Lower leg skin (tissue), 4 donors: ENCODE data around the gene ERBB2. TPM values are rescaled to one million over a fixed set of nuclear protein-coding genes. Genes with fewer than 3 reads are reported as not detected.

Experiments
- DNase-seq, 2 donors: peaks; one replicate each; pipeline ENCODE4 v3.0.0-alpha.2; 2019; ENCODE audit warnings: low spot score in 2 of 2
- H3K4me3 ChIP-seq: fragments of 200-600 bp; sonication (generic); 2 replicates; pipeline ENCODE4 v1.5.1; 2017; ENCODE audit warnings: mild to moderate bottlenecking, low read depth; ENCODE audit not compliant: poor library complexity, severe bottlenecking
- POLR2A ChIP-seq, 2 donors: fragments of 450-650 bp; IDR thresholded peaks; one replicate each; pipeline ENCODE4 v1.6.1; 2016 to 2017; ENCODE audit warnings: antibody characterized with exemption in 2 of 2, mild to moderate bottlenecking in 1 of 2, moderate library complexity in 1 of 2
- WGBS, 2 donors: methylation state at CpG; one replicate each; pipeline ENCODE4 v1.1.5; 2018; 5-methylcytosine and 5-hydroxymethylcytosine counted together
- intact Hi-C: fragments of 100-400 bp; cut with DNase I; formaldehyde crosslinking; loops from one replicate; pipeline ENCODE4 v1.15.0; 2023; ENCODE audit warnings: low total_unique reads
- total RNA-seq, 4 donors: library from RNA; depleted of rRNA; stranded (reverse); fragments of >200 nt; gene quantifications; one replicate each; pipeline ENCODE4 v1.1.0, GENCODE V29; 2016
- TF ChIP-seq, protein P1 (sequence below), 3 donors: fragments of 450-650 bp; IDR thresholded peaks; one replicate each; pipeline ENCODE4 v1.5.1; 2016; ENCODE audit warnings: antibody characterized with exemption in 3 of 3, mild to moderate bottlenecking in 3 of 3, moderate library complexity in 2 of 3

Gene ERBB2
- total RNA-seq, 4 donors from 2014 or later = 181 to 244 (median 191) TPM

GRCh38 chr17:39663688-39664580 is 35.9 kb upstream of the ERBB2 start:
- WGBS, 2 donors = 33 to 41% methylated on average over 16 to 17 of the region's 17 CpGs
- TF ChIP-seq, protein P1, sequence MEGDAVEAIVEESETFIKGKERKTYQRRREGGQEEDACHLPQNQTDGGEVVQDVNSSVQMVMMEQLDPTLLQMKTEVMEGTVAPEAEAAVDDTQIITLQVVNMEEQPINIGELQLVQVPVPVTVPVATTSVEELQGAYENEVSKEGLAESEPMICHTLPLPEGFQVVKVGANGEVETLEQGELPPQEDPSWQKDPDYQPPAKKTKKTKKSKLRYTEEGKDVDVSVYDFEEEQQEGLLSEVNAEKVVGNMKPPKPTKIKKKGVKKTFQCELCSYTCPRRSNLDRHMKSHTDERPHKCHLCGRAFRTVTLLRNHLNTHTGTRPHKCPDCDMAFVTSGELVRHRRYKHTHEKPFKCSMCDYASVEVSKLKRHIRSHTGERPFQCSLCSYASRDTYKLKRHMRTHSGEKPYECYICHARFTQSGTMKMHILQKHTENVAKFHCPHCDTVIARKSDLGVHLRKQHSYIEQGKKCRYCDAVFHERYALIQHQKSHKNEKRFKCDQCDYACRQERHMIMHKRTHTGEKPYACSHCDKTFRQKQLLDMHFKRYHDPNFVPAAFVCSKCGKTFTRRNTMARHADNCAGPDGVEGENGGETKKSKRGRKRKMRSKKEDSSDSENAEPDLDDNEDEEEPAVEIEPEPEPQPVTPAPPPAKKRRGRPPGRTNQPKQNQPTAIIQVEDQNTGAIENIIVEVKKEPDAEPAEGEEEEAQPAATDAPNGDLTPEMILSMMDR (IDR thresholded peaks at IDR 0.05) = no peak
- TF ChIP-seq POLR2A (IDR thresholded peaks at IDR 0.05) = no peak
- H3K4me3 ChIP-seq = no peak overlapping the region
- no peak for DNase-seq
- intact Hi-C loops = no loop called here

DNA sequence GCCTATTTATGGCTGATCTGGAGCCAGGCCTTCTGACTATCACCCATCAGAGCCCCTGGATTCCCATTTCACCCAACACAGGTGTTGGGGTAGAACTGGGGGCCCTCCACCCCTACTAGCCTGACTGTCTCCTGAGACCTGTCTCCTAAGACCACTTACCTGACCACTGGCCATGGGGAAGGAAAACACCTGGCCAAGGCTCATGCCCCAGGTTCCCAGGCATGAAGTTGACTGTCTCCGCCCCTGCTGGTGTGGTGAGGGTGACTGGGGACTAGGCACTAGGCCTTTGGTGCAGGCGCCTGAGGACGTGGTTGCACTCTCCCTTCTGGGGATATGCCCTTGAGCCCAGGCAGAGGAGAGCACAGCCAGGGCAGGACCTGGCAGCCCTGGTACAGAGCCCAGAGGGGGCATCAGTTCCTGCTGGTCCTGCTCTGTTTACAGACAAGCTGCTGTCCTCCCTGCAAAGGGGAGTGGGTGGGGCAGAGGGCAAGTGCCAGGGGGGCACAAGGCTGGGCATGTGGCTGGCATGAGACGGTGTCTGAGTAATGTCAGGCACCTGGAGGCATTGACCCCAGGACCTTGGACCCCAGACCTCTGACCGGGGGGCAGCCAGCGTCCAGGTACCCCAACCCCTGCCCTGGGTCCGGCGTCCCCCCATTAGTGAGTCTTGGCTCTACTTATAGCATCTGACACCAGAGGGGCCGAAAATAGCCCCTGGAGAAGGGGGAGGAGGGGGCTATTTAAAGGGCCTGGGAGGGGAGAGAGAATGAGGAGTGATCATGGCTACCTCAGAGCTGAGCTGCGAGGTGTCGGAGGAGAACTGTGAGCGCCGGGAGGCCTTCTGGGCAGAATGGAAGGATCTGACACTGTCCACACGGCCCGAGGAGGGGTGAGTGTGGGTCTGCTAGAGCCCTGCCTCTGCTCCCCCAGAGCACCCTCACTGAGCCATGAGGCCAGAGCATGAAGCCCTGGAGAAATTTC is 35.0 kb upstream of the ERBB2 start, which contains the start of gene TCAP:
Gene TCAP, plus strand, starts transcription at position 769 of the 981 bp plus-strand sequence. Its CDS starts 11 bp downstream, at position 780.
- WGBS, 2 donors = 45 to 54% methylated on average over 11 to 15 of the region's 15 CpGs
- no peak for TF ChIP-seq POLR2A (IDR thresholded peaks at IDR 0.05)
- TF ChIP-seq, protein P1 (IDR thresholded peaks at IDR 0.05) = no peak
- intact Hi-C loops = no loop called here

DNA sequence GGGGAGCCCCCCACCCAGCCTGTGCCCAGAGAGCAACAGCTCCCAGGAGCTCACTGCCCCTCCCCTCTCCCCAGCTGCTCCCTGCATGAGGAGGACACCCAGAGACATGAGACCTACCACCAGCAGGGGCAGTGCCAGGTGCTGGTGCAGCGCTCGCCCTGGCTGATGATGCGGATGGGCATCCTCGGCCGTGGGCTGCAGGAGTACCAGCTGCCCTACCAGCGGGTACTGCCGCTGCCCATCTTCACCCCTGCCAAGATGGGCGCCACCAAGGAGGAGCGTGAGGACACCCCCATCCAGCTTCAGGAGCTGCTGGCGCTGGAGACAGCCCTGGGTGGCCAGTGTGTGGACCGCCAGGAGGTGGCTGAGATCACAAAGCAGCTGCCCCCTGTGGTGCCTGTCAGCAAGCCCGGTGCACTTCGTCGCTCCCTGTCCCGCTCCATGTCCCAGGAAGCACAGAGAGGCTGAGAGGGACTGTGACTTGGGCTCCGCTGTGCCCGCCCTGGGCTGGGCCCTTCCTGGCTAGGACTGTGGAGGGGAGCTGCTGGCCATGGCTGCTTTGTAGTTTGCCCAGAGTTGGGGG is 34.1 kb upstream of the ERBB2 start:
- intact Hi-C loops = no loop called here
- no peak for DNase-seq
- WGBS, 2 donors = 46 to 54% methylated on average over 17 of the region's 17 CpGs
- TF ChIP-seq POLR2A (IDR thresholded peaks at IDR 0.05) = no peak
- TF ChIP-seq, protein P1 (IDR thresholded peaks at IDR 0.05) = no peak
- H3K4me3 ChIP-seq = no peak overlapping the region

More for the DNA sequence above, 35.0 kb upstream of the ERBB2 start, which contains the start of gene TCAP:
- no peak for DNase-seq
- no peak within 1 kb of the TSS for H3K4me3 ChIP-seq

GRCh38 chr17:39666231-39666600 is 33.6 kb upstream of the ERBB2 start:
- intact Hi-C loops = no loop called here
- no peak overlapping the region for H3K4me3 ChIP-seq
- TF ChIP-seq POLR2A (IDR thresholded peaks at IDR 0.05) = no peak
- DNase-seq = no peak
- WGBS, 2 donors = 41 to 52% methylated on average over 2 of the region's 2 CpGs

- intact Hi-C loops = no loop called here
- no peak overlapping the region for H3K4me3 ChIP-seq
- WGBS, 2 donors = 40 to 61% methylated on average over 9 to 11 of the region's 11 CpGs
- no peak for DNase-seq
- TF ChIP-seq POLR2A (IDR thresholded peaks at IDR 0.05) = no peak
- TF ChIP-seq, protein P1 (IDR thresholded peaks at IDR 0.05) = no peak
Measured at GRCh38 chr17:39666601-39667261, 33.1 kb upstream of the ERBB2 start.
